Stimulated activated CD8-positive, alpha-beta memory T cell treated with anti-CD3 and anti-CD28 coated beads, Interleukin-4, amount 100 ng/mL, for 24 hours (primary cell): Measurements from ENCODE around the gene CNNM4.

Experiments
- DNase-seq: peaks from one replicate; pipeline ENCODE4 v3.0.0-alpha.2; 2020; ENCODE audit warnings: low read depth

The CNNM4 gene

DNA sequence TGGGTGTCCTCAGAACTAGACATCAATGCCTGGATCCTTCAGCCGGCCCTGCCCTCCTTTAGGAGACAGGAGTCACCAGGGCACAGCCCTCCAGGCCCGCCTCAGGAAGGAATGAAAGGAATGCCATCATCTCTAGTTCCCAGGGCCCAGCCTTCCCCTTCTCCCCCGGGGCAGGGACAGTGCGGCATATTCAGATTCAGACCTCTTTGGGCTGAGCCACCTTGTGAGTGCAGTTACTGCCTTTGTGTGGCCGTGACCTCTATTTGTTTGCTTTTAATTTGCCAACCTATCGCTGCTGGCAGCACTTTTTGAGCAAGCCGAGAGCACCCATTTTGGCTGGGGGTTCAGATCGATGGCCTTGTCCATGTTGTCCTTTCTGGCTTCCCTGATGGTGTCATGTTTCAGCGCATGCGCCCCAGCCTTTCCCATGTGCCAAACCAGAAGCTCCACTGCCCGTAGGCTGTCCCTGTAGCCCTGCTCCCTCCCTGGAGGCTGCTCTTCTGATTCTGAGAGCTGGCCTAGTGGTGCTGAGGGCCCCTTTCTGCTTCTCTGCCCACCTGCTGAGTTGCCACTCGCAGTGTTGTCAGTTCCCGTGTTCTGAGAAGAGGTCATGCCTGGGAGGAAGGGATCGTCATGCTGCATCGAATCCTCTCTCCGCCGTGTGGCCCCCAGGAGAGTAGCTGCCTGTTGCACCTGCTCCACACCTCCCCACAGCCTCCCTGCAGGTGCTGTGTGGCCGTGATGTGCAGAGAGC is 72.2 kb downstream of the CNNM4 start:
- no peak for DNase-seq

DNA sequence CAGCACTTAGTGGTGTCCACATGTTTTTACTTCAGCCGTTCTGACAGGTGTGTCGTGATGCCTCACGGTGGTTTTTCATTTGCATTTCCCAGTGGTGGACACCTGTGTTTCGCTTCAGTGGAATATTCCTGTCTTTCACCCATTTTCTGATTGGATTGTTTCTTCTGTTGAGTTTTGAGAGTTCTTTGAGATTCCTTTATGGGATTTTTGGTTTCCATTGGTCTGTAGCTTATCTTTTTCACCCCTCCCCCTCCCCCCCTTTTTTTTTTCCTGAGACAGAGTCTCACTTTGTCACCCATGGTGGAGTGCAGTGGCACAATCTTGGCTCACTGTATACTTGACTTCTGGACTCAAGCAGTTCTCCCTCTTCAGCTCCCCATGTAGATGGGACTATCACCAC is 75.1 kb downstream of the CNNM4 start:
- DNase-seq, result no peak

DNA sequence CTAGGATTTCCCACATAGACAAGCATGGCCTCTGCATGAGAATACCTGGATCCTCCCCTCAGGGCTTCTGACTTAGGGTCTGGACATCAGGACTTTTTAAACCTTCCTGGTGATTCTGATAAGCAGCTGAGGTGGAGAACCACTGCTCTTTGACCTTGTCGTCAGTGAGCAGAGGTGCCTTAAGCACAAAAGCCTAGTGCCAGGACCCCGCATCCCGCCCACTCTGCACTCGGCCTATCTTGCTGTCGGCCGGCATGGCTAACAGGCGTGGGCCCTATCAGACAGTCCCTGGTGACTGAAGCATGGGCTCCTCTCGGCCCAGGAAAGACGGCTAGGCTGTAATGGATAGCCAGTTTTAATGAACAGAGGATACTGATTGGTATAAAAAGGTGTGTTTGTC is 76.9 kb downstream of the CNNM4 start:
- no peak for DNase-seq

DNA sequence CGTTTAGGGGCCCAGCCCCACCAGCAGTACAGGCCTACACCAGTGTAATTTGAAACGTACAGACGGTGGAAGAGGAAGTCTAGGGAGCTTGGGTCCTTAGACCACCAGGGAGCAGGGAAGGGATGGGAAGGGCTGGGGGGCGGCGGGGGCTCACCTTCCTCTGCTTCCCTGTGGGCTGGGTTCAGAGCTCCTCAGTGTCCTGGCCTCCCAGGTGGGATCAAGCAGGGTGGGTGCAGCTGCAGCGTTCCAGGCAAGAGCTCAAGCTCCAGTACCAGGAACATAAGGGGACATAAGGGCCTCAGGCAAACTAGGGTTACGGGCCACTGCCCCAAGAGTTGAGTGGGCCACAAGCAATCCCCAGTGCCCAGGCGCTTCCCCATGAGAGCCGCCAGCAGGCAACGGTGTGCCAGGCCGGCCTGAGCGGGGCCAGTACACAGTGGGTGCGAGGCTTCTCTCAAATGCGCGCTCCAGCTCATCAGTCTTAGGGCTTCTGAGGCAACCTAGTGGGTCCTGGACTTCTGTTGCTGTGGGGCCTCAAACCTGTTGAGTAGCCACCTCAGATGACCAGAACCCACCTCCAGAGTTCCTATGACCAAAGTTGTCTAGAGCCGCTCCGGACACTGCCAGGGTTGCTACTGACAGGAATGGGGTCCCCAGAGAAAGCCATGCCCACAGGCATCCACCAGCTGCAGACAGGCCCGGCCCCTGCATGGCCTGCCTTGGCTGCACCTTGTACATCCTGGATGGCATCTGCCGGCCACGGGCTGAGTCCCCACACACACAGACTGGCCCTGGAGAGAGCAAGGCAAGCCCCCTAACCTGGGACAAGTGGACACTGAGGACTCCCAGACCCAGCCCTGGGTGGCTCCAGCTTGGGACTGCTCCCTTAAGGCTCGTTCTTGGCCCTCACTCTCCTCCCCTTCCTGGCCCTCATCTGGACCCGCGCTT is 77.9 kb downstream of the CNNM4 start:
- DNase-seq, result no peak

DNA sequence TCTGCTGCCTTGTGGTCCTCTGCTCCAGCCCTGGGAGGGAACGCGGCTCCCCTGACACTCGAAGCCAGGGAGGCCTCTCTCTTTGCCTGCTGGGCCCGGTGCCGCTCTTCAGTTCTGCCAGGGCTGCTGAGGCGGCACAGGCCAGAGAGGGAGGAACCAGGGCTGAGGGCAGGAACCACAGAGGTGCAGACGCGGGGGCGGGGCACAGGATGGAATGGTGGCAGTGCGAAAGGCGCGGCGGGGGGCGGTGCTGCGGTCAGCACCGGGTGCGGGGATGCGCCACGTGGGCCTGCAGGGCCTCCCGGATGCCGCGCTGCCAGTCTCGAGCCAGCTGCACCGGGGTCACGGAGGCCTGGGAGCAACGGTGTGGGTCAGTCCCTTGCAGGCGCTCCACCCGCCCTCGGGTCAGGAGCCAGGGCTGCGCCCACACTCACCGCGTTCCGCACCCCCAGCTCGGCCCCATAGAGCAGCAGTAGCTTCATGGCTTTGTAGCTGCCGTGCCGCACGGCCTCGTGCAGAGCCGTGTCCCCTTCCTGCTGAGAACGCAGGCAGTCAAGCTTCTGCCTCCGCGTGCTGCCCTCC is 78.7 kb downstream of the CNNM4 start:
- peak; percentile 79 for DNase-seq

DNA sequence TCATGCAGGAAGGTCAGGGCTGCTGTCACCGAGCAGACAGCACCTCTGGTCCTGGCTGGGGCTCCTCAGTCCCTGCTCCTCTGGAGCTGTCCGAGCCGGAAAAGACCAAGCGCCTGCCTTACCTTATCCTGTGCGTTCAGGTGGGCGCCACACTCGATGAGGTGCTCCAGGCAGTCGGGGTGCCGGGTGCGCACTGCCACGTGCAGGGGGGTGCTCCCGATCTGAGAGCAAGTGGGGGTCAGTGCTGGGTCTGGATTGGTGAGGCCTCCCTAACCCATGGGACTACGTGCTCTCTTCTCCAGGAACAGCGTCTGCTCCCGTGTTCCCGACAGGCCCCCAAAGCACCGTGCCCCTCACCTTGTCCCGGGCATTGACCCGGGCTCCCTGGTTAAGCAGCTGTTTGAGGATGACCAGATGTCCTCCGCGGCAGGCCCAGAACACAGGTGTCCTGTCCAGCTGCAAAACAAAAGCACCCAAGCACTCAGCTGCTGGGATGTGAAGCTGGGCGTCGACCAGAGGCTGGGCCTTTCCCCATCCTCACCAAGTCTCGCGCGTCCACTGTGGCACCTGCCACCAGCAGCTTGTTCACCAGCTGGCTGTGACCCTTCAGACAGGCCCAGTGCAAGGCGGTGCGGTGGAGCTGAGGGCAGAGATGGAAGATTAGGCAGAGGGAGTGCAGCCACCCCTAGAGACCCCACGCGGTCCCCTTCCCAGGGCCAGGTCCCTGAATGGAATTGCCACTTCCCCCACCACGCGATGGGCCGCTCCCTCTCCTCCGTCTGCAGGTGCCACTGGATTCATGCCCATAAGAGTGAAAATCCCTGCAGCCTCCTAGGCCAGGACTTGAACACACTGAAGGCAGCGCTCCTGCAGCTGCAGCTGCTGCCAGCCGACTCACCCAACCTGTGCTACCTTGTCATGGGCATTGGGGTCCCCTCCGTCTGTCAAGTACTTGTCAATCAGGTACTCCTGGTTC is 79.5 kb downstream of the CNNM4 start:
- no peak for DNase-seq

DNA sequence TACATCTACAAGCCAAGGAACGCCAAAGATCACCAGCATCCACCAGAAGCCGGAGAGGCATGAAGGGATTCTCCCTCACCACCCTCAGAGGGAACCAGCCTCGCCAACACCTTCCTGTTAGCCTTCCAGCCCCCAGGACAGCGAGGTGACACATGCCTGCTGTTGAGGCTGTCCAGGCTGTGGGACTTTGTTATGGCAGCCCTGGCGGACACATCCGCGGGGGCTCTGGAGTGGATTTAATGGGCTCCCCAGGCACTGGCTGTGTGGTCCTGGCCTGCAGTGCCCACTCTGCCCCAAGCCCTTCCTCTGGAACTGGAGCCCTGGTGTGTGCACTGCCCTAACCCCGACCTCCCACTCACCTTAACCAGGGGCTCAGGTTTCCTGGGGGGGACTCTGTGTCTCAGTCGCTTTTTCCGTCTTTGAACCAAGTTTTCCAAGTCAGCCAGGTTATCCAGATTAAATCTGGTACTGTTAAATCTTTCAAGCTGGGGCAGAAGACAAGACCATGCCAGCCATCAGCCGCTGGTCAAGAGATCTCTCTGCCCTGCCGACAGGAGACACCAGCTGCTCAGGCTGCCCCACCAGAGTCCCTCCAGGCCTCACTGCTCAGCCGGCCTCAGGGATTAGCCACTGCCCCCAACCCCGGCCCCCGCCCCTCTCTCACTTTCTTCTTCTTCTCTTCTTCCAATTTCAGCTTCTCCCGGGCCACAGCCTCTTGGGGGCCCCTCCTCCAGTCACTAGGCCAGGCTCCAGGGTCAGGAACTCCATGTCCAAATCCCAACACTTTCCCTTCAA is 81.2 kb downstream of the CNNM4 start:
- DNase-seq, result no peak

DNA sequence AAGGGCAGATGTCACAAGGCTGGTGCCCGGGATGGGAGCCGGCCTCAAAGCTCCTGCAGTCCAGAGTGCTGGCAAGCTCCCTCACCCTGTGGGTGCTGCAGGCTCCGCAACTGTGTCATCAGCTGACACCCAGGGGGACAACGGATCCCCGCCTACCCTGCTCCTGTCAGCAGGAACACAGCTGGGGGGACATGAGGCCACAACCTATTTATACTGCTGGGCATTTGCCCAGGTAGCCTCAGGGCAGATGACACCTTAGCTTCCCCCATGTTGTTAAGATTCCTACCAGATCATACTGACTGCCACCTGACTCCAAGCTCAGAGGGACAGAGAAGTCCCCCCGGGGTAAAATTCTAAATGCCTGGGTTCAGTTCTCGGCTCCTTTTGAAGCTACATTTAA is 81.9 kb downstream of the CNNM4 start:
- DNase-seq, result no peak

DNA sequence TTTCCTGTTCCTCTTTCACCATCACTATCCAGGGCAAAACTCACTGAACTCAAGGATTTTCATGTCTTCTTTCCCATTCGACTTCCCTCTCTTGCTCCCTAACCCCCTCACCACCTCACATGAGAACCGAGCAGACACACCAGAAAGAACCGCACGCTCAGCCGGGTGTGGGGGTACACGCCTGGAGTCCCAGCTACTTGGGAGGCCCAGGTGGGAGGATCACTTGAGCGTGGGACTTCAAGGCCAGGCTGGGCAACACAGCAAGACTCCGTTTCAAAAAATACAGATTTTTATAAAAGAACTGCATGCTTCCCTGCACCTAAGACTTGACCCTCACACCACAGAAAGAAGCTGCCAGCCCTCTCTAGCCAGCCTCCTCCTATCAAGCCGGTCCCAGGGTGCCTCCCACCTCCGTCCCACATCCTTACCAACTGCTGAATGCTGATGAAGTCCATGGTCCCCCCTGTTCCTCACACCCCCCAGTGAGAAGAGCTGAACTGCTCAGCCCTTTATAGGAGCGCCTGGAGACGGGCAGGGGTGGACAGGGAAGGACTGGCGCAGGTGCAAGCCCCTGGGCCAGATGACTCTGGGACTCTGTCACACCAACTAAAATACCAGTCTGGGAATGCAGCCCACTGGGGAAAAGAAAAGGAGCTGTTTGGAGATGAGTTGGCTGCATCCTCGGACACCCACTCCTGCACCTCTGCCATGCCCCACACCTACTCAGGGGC is 83.0 kb downstream of the CNNM4 start, which contains the start of gene ANKRD23:
Gene ANKRD23 (minus strand): TSS at position 484 of the 731 bp plus-strand sequence. CDS start 29 bp downstream, at position 455.
- no peak for DNase-seq

DNA sequence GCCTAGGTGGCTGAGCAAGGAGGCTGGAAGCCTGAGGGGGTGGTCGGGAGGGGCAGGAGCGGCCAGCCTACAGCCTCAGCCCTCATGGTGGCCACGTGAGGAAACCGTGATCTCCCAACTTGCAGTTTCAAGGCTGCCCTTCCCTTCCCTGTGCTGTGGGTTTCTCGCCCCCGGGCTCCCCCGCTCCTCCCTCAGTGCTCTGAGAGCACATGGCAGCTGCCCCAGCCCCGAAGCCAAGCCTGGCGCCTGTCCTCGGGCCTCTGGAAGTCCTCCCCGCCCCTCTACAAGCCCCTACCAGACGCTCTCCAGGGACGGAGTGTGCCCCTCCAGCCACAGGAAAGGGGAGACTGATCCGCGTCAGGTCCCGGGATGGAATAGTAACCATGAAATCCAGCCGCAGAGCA is 83.7 kb downstream of the CNNM4 start:
- no peak for DNase-seq

DNA sequence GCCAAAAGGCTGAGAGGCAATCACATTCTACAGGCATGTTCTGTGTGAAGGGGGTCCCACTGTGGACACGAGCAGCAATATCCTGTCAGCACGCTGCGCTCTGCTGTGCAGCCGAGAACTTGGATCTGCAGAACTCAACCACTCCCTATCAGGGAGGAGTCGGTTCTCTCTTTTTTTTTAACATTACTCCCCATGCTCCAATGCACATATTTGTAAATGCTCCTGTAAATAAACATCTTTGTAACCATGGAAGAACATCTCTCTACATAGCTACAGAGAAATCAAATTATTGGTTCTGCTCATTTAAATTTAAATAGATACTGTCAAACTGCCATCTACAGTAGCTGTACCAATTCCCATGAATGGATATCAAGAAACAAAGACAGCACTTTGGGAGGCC is 86.1 kb downstream of the CNNM4 start:
- DNase-seq, result no peak

DNA sequence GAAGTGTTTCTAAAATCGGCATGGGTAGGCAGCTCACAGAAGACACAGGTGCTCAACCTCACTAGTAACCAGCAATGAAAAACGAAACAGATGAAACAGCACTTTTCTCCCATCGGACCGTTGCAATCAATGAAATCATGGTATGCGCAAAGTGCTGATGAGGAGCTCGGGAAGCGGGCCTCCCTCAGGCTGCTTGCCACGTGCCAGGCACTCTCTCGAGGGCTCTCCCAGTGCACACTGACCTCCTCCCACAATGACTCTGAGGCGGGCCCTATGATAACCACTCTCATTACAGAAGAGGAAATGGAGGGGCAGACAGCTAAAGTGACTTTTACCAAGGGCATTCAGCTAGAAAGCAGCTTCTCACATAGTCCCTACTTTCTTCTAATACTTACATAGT is 86.9 kb downstream of the CNNM4 start:
- no peak for DNase-seq

DNA sequence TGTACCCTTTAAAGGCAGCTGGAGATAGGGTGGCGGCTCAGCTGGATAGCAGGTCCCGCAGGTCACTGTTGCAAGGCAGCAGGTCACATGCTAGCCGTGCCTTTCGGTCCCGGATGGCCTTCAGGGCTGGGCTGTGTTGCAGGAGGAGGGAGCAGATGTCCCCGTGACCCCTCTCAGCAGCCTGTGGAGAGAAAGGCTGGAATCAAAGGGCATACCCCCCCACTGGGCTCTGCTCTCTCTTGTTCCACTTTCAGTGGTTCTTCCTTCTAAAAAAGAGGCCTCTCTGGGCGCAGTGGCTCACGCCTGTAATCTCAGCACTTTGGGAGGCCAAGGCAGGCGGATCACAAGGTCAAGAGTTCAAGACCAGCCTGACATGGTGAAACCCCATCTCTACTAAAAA is 87.6 kb downstream of the CNNM4 start:
- DNase-seq, result no peak

DNA sequence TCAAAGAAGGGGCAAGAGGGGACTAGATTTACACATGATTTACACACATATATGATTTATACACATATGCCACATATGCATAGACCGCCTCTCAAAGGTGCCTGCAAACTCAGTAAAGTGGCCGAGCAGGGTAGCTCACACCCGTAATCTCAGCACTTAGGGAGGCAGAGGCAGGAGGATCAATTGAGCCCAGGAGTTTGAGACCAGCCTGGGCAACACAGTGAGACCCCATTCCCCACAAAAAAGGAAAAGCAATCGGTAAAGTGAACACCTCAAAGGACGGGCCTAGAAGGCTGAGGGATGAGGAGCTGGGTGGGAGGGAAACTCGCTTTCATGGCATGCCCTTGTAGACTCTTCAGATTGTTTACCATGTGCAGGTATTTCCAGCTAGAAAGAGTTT is 92.0 kb downstream of the CNNM4 start:
- no peak for DNase-seq

DNA sequence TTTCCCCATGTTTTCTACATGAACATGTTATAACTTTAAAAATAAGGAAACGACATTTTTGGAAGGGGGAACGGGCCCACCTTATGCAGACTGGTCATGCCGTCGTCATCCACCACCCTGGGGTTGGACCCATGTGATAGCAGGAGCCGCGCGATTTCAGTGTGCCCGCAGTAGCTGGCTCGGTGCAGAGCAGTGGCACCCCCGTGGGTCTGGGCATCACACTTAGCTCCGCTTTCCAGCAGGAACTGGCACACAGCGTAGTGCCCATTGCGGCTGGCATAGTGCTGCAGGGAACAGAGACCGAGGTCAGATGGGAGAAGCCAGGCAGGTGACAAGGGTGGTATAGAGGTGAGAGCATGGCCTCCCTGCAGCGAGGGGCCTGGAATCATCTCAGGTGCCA is 92.6 kb downstream of the CNNM4 start:
- no peak for DNase-seq

DNA sequence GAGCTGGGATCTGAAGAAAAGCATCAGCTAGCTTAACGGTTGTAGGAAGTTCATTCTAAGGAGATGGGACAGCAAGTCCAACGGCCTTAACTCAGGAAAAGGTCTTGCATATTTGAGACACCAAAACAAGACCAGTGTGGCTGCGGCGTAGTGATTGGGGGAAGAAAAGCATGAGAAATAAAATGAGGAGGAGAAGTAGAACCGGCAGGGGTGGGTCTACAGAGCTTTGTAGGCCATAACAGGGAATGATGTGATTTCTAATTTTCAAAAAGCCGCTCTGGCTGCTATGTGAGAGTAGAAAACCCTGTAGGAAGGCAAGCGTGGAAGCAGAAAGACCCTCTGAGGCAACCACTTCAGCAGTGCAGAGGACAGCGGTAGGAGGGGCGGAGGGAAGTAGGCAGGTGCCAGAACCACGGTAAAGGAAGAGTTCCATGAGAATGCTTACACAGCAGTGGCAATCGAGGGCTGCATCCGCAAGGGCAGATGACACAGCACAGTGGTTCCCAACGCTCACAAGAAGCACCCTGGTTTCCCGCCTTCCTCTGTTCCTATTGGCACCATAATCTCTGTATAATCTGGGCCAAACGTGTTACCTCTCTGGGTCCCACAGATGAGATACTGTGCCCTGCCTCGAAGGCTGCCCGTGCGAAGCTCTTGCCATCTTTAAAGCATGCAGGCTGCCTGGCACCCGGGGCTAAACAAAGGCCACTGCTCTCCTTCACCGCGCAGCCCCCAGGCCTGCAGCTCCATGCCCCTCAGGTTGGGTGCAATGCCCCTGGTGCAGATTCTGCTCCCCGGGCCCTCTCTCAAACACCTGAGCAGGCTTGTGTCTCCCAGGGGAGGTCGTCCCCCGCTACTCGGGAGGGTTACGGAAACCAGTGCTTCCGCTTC is 96.3 kb downstream of the CNNM4 start:
- no peak for DNase-seq

DNA sequence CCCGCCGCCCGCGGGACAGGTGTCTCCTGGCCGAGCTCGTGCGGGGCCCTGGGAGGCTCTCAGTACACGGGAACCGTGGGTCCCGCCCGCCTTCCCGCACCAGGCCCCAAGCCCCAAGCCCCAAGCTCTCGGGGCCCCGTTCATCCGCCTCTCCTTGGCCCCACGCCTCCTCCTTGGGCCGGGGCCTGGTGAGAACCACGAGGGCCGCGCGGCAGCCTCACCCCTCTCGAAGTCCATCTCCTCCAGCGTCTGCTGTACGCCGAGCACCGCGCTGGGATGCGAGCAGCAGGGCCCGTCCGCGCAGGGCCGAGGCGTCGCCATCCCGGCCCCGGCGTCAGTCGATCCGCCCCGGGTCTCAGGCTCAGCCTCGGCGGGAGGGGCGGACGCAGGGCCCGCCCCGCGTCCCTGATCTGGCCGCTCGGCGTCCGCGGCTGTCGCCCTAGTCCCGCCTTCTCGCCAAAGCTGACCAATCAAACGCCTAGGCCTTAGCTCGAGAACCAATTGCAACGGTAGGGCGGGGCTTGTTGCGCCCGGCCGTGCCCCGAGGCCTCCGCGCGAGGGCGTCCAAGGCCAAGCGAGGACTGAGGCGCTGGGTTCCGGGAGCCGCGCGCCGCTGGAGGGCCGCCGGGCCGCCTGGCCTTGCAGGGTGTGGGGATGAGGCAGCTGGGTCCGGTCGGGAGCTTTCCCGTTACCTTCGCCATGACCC is 97.1 kb downstream of the CNNM4 start, which contains the start of gene ANKRD39:
Gene ANKRD39 (minus strand): TSS at position 350 of the 706 bp plus-strand sequence. CDS start 29 bp downstream, at position 321.
- DNase-seq, result peak; percentile 95

DNA sequence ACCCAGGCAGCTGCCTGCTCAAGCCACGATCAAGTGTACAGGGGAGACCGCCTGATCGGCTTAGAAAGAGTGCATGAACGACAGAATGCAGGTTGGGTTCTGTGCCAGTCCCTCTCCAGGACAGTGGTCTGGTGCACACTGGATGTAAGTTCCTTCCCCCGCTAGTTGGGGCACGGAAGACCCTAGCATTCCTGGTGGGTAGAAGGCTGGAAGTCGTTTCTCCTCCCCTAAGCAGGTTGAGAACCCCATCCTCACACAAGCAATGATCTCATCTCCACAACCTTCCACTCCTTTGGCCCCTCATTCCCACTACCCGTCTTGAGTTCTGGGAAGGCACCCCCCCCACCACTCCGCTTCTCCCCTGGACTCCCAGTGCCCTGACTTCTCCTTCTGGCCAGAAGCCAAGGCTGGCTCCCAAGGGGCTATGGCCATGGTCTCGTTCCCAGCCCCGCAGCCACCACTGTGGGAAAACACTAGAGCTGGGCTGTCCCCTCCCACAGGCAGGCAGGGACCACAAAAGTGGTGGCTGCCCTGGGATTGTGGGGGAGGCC is 98.5 kb downstream of the CNNM4 start:
- DNase-seq, result no peak
